LNCAP (cell line): Measurements from ENCODE around the gene PANX2.

Experiments used
- CTCF ChIP-seq: fragments of 450-650 bp; IDR thresholded peaks from 2 replicates; pipeline ENCODE4 v1.5.1; 2017; ENCODE audit warnings: mild to moderate bottlenecking

The PANX2 gene

GRCh38 chr22:50170453-50171318, at the start of gene PANX2:
Gene PANX2 (plus strand): TSS chr22:50170731. CDS start chr22:50170731, 0 bp downstream.
- TF ChIP-seq CTCF = no peak

GRCh38 chr22:50121202-50121740, 49.3 kb upstream of the PANX2 start:
- no peak for TF ChIP-seq CTCF

- TF ChIP-seq CTCF = no peak
These were observed 47.4 kb upstream of the PANX2 start for GRCh38 chr22:50123119-50123518.

- no peak for TF ChIP-seq CTCF
These were observed 45.5 kb upstream of the PANX2 start for GRCh38 chr22:50125029-50125428.

GRCh38 chr22:50129121-50129736, 41.3 kb upstream of the PANX2 start:
- TF ChIP-seq CTCF = no peak

- TF ChIP-seq CTCF = no peak
These were observed 38.6 kb upstream of the PANX2 start for GRCh38 chr22:50131894-50132293.

GRCh38 chr22:50134481-50134880, 36.0 kb upstream of the PANX2 start:
- TF ChIP-seq CTCF = no peak
